ENCODE data around the gene SLC43A3.

Gene SLC43A3

DNA sequence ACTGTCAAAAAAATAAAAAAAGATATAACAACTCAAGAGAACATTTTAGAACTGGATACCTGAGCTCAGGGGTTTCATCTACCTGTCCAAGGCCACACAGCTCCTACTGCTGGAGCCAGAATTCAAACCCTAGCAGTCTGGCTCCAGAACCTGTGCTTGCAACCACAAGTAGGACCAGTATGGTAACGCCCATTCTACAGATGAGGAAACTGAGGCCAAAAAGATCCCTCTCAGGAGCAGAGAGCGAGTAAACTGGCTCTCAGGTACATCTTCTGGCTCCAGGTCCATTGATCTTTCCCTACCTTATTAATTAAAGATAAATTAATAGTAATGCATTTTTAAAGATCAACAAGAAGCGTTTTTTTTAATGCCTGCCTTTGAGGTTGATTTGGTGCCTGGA is 69.6 kb downstream of the SLC43A3 start:
- no peak for DNase-seq (ENCODE audit: low spot score)
